GM18507 (cell line): ENCODE data around the gene MT1H.

ENCODE experiments used
- DNase-seq: peaks from one replicate; pipeline ENCODE4 v3.0.0; 2011; ENCODE audit warnings: low read depth; ENCODE audit not compliant: insufficient read length; ENCODE audit errors: extremely low spot score
- FAIRE-seq: peaks from 2 replicates; lab custom pipeline; 2011; peaks lifted over from hg19 to GRCh38; lab: Jason Lieb, UNC

Gene MT1H

DNA sequence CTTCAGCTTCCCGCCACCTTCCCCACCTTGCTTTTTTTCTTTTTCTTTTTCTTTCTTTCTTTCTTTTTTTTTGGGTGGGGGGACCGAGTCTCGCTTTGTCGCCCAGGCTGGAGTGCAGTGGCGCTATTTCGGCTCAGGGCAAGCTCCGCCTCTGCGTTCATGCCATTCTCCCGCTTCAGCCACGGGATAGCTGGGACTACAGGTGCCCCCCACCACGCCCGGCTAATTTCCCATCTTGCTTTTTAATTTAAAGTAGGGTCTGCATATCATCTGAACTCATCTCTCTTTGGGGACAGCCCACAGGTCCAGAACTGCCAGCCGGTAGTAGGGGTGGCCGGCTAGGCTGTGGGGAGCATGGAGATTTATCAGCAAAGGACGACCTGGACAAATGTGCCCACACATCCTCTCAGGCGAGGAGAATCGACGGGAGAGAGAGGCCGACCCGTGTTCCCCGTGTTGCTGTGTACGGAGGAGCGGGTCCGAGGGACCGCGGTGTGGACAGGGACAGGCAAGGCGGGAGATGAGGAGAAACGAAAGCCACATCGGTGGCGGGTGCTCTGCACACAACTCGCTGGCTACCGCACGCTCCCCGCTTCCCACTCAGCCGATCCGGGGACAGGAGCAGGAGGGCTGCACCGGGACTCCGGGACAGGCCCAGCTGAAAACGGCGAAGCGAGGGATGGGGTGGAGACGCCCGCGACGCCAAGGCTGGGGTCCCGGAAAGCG, 34.7 kb upstream of the MT1H start:
- DNase-seq = no peak
- no peak for FAIRE-seq

DNA sequence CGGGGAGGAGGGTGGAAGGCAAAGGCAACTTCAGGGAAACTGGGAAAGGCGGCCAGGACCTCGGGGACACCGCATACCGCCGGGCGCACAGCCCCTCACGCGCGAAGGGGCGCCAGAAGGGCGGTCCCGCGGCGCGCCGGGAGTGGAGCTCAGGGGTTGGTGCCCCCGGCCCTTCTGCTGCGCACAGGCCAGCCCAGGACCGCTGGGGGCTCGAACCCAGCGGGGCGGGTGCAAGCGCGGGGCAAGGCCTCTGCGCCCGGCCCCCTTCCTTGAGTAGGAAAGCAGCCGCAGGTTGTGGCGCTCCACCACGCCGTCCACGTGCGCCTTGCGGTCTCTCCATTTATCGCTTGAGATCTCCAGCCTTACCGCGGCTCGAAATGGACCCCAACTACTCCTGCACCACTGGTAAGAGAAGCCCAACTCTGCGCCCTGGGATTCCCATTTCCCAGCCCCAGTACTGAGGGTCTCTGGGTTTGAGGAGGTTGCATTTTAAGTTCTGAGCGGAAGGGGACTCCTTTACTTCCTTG, 34.1 kb upstream of the MT1H start:
- DNase-seq (no peak), FAIRE-seq (no peak)

DNA sequence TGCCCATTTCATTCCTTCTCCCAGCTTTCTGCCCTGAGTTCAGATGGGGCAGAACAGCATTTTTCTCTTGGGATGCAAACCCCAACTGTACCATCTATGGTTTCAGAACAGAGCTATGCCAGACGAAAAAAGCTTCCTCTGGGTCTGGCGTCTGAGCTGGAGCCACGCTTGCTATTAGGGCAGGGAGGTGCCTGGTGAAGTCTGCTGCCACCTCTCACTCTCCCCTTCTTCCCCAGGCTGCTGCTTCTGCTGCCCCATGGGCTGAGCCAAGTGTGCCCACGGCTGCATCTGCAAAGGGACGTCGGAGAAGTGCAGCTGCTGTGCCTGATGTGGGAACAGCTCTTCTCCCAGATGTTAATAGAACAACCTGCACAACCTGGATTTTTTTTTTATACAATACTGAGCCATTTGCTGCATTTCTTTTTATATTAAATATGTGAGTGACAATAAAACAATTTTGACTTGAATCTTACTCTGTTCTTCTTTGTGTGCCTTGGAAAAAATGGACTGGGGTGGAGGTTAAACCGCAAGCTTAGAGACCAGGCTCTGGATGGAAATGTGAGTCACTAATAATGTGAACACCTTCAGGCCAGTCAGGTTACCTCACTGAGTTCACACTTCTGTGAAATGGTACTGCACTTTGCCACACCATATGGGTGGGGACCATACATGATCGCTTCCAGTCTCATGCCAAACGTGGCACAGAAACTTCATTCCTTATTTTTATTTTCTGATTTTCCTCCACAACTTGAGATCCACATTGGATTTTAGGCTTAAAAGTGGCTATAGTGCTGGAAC, 32.8 kb upstream of the MT1H start:
- no peak for FAIRE-seq
- DNase-seq = no peak

DNA sequence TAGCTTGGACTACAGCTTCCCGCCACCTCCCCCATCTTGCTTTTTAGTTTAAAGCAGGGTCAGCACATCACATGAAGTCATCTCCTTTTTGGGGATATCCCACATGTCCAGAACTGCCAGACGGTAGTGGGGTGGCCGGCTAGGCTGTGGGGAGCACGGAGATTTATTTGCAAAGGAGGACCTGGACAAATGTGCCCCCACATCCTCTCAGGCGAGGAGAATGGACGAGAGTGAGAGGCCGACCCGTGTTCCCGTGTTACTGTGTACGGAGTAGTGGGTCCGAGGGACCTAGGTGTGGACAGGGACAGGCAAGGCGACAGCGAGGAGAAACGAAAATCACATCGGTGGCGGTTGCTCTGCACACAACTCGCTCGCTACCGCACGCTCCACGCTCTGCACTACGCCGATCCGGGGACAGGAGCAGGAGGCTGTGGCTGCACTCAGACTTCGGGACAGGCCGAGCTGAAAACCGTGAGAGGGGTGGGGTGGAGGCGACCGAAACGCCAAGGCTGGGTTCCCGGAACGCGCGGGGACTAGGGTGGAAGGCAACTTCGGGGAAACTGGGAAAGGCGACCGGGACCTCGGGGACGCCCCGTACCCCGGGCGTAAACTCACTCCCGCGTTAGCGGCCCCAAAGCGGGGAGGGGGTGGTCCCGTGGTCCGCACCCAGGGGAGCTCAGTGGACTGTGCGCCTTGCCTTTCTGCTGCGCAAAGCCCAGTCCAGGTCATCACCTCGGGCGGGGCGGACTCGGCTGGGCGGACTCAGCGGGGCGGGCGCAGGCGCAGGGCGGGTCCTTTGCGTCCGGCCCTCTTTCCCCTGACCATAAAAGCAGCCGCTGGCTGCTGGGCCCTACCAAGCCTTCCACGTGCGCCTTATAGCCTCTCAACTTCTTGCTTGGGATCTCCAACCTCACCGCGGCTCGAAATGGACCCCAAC, 31.5 kb upstream of the MT1H start, which contains the start of gene MT1A:
TSS of gene MT1A (plus strand) at position 853 of the 937 bp plus-strand sequence. CDS start at position 926, 73 bp downstream.
- DNase-seq = no peak

DNA sequence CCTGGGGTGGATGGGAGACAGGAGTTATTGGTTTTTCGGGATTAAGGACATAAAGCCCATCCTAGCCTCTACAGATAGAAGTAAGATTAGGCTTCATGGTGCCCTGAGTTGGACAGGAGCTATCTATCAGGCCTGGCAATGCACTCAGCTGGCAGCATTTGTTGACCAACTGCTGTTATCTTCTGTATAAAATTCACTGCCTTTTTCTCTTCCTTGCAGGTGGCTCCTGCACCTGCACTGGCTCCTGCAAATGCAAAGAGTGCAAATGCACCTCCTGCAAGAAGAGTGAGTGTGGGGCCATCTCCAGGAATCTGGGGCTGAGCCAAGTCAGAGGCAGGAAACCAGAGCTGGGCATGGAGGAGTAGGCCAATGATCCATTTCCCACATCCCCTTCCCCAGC, 30.6 kb upstream of the MT1H start:
- FAIRE-seq = no peak
- DNase-seq = no peak

More for the DNA sequence above, 31.5 kb upstream of the MT1H start, which contains the start of gene MT1A:
- no peak for FAIRE-seq

DNA sequence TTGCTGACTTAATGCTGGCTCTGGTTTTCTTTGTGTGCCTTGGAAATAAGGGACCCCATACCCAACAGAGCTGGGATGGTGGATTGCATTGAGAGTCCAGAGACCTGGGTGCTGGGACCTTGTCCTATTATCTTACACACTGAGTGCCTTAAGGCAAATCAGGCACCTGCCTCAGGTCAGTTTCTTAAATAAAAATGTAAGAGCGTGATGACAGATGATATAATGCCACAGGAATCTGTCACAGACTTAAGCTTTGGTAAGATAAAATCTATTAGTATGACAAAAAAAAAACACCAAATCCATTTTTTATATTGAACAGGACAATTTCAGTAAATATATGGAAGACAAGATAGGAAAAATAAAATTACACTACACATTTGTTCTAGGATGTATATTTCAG, 29.5 kb upstream of the MT1H start:
- DNase-seq (no peak), FAIRE-seq (no peak)

DNA sequence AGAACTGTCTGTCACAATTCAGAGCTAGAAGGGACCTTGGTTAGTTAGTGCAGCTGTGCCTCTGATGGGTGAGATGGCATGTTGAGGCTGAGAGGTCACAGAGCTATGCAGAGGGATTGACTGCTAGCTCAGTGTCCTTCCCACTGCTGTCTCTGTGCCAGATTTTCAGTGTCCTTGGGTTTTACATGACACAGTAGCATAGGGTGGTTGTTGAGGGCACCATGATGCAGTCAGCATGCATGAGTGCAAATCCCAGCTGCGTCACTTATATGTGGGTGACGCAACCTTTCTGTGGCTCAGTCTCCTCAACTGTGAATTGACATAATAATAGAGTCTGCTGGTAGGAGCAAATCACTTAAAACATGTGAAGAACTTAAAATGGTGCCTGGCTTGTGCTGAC, 28.4 kb upstream of the MT1H start:
- FAIRE-seq (no peak), DNase-seq (no peak)

DNA sequence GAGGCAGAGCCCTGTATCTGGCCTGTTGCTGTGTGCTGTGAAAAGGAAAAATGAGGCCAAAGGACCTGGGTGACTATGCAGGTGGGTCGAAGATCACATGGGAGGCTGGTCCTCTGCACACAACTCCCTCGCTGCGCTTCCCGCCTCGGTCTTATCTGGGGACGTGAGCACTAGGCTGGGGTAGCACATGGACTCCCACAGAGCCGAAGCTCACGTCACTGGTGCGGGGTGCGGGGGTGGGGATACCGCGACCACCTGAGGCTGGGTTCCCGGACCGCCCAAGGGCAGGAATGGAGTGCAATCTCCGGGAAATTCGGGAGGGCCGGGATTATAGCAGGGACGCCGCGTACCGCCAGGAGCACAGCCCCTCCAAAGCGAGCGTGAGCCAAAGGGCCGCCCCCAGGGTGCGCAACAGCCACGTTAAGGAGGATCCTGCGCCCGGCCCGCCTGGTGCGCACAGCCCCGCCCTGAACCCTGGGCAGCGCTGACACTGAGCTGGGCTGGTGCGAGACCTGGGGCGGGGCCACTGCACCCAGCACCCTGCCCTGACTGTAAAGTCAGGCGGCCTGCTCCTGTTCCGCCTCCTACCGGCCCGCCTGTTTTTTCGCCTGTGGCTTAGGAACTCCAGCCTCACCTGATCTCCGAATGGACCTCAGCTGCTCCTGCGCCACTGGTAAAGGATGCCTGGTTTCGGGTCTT, 26.4 kb upstream of the MT1H start:
- FAIRE-seq (no peak), DNase-seq (no peak)

DNA sequence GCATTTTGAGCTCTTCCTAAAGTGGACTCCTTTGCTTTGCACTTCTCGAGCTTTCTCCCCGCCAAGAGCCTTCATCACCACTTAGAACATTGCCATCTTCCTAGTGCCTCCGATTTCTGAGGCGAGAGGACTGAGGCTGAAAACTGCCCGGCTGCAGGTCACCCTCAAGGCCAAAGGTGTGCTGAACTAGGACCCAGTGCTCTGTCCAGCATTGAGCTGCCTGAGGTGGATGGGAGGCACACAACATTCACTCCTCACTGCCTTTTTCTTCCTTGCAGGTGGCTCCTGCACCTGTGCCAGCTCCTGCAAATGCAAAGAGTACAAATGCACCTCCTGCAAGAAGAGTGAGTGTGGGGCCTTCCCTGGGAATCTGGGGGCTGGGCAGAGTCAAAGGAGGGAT, 25.8 kb upstream of the MT1H start:
- no peak for DNase-seq

DNA sequence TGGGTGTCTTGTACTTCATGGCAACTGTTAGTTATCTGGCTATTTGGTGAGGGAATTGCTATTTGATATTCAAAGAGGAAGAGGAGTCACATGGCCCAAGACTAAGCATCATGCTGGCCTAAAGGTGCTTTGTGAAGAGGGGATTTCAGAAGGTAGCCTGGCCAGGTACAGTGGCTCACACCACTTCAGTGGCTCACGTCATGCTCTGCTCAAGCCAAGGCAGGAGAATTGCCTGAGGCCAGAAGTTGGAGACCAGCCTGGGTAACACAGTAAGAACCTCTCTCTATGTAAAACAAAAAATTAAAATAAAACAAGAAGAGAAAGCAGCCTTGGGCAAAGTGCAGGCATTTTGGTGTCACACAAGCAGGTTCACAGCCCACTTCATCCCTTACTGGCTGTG, 24.3 kb upstream of the MT1H start:
- FAIRE-seq = no peak
- no peak for DNase-seq

More for the DNA sequence above, 25.8 kb upstream of the MT1H start:
- no peak for FAIRE-seq

DNA sequence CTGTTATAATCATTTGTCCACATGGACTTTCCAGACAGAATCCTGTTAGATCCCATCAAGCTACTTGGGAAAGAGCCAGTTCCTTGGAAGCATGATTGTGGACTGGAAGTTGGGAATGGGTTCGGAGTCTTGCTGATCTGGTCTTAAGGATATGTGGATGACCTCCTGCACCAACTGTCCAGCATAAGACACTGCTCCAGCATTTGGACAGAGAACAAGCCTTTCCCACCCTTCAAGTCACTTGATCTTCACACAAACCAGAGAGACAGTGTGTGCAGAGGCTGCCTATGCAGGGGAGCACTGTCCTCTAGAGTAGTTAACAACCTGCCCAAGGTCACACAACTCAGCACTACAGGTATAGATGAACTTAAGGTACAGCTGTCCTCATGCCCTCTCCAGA, 23.8 kb upstream of the MT1H start:
- no peak for FAIRE-seq
- DNase-seq = no peak

DNA sequence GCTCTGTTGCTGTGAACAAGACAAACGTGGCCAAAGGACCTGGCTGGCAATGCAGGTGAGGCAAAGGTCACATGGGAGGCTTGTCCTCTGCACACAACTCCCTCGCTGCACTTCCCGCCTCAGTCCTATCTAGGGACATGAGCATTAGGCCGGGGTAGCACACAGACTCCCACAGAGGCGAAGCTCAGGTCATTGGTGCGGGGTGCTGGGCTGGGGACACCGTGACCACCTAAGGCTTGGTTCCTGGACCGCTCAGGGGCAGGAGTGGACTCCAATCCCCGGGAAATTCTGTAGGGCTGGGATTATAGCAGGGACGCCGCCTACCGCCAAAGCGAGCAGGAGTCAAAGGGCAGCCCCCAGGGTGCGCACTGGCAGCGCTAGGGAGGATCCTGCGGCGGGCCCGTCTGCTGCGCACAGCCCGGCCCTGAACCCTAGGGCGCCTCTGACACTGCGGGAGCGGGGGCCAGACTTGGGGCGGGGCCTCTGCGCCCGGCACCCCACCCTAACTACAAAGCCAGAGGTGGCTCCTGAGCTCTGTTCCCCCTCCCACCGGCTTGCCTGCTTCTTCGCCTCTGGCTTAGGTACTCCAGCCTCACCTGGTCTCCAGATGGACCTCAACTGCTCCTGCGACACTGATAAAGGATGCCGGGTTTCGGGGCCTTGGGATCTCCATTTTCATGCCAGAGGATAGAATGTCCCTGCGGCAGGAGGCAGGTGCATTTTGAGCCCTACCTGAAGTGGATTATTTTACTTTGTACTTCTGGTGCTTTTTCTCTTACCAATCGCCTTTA, 21.8 kb upstream of the MT1H start:
- DNase-seq = no peak
- no peak for FAIRE-seq

DNA sequence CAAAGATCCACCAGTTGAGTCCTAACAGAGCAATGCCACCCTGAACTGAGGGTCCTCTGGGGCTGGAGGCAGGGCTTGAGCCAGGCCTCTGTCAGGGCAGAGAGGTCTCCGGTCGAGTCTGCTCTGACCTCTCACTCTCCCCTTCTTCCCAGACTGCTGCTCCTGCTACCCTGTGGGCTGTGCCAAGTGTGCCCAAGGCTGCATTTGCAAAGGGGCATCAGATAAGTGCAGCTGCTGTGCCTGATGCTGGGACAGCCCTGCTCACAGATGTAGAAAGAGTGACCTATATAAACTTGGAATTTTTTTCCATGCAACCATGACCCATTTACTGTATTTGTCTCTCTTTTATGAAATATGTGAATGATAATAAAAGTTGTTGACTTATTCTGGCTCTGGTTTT, 20.3 kb upstream of the MT1H start:
- DNase-seq (no peak), FAIRE-seq (no peak)

DNA sequence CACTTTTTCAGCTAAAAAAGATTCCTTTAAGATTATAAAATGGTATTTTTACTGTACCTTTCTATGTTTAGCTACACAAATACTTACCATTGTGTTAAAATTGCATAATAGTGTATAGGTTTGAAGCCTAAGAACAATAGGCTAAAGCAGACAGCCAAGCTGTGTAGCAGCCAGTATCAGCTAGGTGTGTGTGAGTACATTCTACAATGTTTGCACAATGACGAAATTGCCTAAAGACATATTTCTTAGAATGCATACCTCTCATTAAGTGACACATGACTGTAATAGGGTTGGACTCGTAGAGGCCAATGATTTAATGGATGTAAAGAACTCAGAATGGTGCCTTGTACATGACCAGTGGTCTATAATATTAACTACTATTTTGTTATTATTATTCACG, 19.8 kb upstream of the MT1H start:
- FAIRE-seq (no peak), DNase-seq (no peak)

DNA sequence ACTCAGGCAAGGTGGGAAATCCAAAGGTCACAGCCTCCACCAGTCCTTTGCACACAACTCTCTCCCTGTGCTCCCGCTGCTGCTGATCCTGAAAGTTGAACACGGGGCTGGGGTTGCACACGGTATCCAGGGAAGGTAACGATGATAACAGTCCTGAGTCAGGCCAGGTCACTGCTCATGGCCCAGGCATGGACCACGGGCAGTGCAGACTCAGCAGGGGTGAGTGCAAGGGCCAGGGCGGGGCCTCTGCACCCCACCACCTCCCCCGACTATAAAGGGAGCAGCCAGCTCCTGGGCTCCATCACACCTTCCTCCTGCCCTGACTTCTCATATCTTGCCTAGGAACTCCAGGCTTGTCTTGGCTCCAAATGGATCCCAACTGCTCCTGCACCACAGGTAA, 18.0 kb upstream of the MT1H start, which contains the start of gene MT1B:
TSS of gene MT1B (plus strand) at position 301 of the 400 bp plus-strand sequence. CDS start at position 369, 68 bp downstream.
- no peak for DNase-seq
- FAIRE-seq = no peak

DNA sequence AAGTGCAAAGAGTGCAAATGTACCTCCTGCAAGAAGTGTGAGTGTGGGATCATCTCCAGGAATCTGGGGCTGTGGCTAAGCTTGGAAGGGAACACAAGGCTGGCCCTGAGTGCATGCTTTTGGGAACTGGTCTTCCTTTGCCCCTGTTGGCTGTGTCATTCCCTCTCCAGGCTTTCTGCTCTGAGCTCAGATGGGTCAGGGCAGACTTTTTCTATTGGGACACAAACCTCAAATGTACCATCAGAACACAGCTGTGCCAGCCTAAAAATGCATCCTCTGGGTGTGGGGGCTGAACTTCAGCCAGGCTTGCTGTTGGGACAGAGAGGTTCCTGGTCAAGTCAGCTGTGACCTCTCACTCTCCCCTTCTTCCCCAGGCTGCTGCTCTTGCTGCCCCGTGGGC, 17.0 kb upstream of the MT1H start:
- no peak for DNase-seq
- no peak for FAIRE-seq

DNA sequence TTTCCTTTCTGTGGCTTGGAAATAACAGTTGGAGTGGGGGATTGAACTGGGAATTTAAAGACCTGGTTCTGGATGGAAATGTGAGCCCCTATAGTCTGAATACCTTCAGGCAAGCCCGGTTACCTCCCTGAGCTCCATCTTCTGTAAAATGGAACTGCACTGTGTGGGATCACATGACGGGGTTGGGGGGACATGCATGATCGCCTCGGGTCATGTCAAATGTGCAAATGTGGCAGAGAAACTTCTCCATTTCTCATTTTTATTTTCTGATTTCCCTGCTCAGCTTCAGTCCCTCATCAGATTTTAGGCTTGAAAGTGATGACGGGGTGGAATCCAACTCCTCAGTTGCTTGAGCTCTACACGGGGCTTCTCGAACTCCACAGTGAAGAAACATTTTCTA, 16.4 kb upstream of the MT1H start:
- no peak for FAIRE-seq
- DNase-seq = no peak
